Measurements from ENCODE around the gene TMEM235.

TMEM235 gene

GRCh38 chr17:78273813-78274212 lies 42.4 kb downstream of the TMEM235 start:
- DNase-seq, result no peak

DNA sequence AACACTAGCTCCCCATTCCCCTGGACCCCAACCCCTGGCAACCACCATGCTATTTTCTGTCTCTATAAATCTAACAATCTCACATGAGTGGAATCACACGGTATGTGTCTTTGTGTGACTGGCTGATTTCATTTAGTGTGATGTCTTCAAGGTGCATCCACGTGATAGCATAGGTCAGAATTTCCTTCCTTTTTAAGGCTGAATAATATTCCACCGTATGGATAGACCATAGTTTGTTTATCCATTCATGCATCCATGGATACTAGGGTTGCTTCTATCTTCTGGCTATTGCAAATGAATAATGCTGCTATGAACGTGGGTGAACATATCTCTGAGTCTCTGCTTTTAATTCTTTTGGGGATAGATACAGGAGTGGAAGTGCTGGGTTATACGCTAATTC lies 43.9 kb downstream of the TMEM235 start:
- no peak for DNase-seq

- no peak for DNase-seq
These were observed 44.9 kb downstream of the TMEM235 start for GRCh38 chr17:78276098-78276887.

GRCh38 chr17:78278139-78278741 lies 46.8 kb downstream of the TMEM235 start:
- no peak for DNase-seq

DNA sequence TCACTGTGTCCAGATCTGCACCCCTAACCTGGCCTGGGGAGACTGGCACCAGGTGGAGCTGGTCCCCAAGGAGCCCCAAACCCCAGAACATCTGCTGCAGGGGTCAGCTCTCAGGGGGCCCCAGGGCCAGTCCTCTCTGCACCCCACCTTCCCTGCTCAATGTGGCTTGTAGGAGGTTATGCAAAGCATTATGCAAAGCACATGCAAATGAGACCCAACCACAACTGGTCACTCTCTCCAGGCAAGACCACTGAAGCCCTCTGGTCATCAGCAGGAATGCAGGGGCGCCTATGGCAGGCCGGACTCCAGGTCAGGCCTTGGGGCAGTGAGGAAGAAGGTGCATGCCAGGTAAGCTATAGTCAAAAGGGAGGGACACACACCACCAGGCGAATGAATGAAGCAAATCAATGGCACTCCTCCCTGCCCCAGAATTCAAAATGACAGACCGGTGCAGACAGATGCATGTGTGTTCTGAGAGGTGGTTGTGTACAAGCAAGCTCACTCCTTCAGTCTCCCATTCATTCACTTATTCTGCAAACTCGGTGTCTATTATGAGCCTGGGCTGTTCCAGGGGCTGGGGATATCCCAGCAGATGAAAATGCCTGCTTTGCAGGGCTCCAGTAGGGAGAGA lies 48.0 kb downstream of the TMEM235 start:
- DNase-seq, result no peak

DNA sequence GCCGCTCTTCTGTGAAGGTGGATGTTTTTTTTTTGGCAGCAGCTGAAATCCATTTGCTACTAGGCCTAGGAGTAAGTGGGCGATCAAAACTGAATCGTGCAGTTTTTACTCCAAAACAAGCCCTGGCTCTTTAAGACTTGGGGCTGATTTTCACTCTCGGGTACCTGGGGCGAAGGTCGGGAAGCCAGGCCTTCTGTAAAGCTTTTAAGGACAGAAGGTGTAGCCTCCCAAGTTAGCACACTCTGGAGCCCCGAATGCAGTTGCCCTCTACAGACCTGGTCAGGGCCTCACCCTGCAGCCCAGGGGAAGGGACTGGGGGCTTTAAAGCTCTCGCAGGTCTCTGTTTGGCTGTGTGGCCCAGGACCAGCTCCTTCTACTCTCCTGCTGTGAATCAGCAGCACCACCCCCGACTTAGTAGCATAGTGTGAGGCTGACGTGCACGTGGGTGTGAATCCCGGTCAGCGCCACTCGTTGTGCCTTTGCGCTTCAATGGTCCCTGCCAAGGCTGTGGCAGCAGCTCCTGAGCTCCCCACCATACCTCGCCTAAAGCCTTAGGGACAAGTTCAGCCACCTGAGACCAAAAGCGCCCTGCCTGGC lies 49.9 kb downstream of the TMEM235 start:
- DNase-seq, result no peak

DNA sequence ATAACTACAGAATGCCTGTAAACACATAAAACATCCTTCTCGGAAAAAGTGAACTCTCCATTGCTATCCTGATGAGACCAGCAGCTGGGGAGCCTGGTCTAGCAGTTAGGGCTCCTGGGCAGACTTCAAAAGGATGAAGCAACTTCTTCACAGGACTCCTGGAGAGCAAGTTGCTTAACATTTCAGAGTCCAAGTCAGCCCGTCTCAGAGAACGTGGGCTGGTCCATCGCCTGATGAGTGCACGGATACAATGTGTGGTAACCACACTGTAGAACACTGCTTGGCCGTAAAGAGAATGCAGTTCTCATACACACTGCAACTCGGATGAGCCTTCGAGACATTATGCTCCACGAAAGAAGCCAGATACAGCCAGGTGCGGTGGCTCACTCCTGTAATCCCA lies 52.7 kb downstream of the TMEM235 start:
- DNase-seq, result no peak

- DNase-seq, result no peak
These were observed 57.6 kb downstream of the TMEM235 start for GRCh38 chr17:78289004-78289403.

GRCh38 chr17:78289802-78290363 lies 58.5 kb downstream of the TMEM235 start:
- DNase-seq, result peak; percentile 50
